Measurements from ENCODE around the gene MORN5.

Gene MORN5

DNA sequence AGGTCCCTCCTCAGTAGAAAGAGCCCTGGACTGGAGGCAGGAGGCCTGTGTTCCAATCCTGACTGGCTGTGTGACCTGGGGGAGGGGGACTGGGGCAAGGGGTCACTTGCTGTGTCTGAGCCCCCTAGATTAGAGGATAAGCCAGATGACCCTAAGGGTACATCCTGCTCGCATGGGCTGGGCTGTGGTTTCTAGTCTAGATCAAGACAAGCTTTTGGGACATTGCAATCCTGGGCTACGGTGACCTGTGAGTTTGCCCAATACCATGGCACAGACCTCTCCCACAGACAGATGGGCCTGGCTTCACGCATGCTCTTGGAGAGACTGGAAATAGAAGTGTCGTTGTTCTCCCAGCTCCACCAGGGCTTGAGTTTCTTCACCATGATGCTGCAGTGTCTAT is 27.2 kb upstream of the MORN5 start:
- in situ Hi-C loops (cut with MboI; ENCODE audit: low sequenced_read_pairs, unreplicated experiment) = no loop called here
- TF ChIP-seq CTCF (IDR thresholded peaks at IDR 0.05; ENCODE audit: borderline replicate concordance, control extremely low read depth, extremely low read depth, insufficient read depth, missing control alignments) = no peak
- no peak for DNase-seq (ENCODE audit: low spot score)

DNA sequence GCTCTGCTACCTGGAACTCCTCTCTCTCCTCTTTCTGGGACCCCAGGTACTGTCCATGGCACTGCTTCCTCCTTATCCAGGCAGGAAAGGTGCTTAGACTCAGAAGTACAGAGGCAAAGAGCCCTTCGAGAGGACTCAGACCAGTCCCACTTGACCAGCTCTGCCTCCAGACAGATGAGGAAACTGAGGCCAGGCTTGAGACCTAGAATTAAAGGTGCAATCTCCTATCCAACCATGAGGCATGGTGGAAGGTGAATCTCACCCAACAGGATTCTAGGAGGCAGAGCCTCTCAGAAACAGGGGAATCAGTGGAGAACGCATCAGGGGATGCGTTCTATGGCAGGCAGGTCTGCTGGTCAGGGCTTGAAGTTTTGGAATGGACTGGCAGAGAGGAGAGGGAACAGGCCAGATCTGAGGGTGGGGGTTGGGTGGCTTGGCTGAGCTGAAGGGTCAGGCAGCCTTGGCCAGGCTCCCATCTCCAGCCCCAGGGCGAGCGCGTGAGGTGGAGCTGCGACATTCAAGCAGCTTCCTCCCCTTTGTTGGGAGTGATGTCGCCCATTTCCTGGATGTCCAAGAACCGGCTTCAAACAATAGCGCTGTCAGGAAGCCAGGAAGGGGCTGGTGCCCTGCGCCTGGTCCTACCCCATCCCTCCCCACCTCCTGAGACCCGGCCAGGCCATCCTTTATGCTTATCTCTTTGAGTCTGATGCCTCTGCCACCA is 26.3 kb upstream of the MORN5 start:
- in situ Hi-C loops (cut with MboI; ENCODE audit: low sequenced_read_pairs, unreplicated experiment) = no loop called here

DNA sequence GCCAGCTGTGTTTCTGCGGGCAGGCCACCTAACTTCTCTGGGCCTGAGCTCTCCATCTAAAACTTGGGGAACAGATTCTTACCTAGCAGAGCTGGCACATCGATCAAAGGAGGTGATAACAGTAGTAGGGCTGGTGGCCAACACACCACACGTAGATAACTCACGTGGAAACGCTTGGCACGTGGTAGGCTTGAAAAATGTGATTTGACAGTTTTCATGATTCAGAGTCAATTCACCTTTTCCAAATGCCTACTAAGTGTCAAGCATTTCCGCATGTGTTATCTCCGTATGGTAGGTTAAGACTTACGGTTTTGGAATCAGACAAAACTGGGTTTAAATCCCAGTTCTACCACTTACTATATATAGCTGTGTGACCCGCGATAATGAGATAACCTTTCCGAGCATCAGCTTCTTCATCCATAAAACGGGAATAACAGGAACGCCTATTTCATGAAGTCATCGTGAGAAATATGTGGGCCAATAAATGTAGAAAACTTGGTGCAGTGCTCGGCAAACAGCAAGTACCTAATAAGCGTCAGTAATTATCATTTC is 25.6 kb upstream of the MORN5 start:
- in situ Hi-C loops (cut with MboI; ENCODE audit: low sequenced_read_pairs, unreplicated experiment) = no loop called here
- no peak for DNase-seq (ENCODE audit: low spot score)
- TF ChIP-seq CTCF (IDR thresholded peaks at IDR 0.05; ENCODE audit: borderline replicate concordance, control extremely low read depth, extremely low read depth, insufficient read depth, missing control alignments) = no peak

More for the DNA sequence above, 26.3 kb upstream of the MORN5 start:
- DNase-seq (ENCODE audit: low spot score) = no peak
- TF ChIP-seq CTCF (IDR thresholded peaks at IDR 0.05; ENCODE audit: borderline replicate concordance, control extremely low read depth, extremely low read depth, insufficient read depth, missing control alignments) = no peak

GRCh38 chr9:122134822-122135528 is 24.7 kb upstream of the MORN5 start:
- in situ Hi-C loops (cut with MboI; ENCODE audit: low sequenced_read_pairs, unreplicated experiment) = no loop called here
- DNase-seq (ENCODE audit: low spot score) = no peak

DNA sequence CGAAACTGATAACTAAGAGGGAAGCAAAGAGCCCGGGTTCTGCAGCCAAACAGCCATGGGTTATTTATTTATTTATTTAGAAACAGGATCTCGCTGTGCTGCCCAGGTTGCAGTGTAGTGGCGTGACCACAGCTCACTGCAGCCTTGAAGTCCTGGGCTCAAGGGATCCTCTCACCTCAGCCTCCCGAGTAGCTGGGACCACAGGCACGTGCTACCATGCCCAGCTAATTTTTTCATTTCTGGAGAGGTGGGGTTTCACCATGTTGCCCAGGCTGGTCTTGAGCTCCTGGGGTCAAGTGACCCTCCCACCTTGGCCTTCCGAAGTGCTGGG is 24.2 kb upstream of the MORN5 start:
- TF ChIP-seq CTCF (IDR thresholded peaks at IDR 0.05; ENCODE audit: borderline replicate concordance, control extremely low read depth, extremely low read depth, insufficient read depth, missing control alignments) = no peak
- no peak for DNase-seq (ENCODE audit: low spot score)
- in situ Hi-C loops (cut with MboI; ENCODE audit: low sequenced_read_pairs, unreplicated experiment) = no loop called here

More at GRCh38 chr9:122134822-122135528, 24.7 kb upstream of the MORN5 start:
- TF ChIP-seq CTCF (IDR thresholded peaks at IDR 0.05; ENCODE audit: borderline replicate concordance, control extremely low read depth, extremely low read depth, insufficient read depth, missing control alignments) = no peak

- in situ Hi-C loops (cut with MboI; ENCODE audit: low sequenced_read_pairs, unreplicated experiment) = no loop called here
- no peak for TF ChIP-seq CTCF (IDR thresholded peaks at IDR 0.05; ENCODE audit: borderline replicate concordance, control extremely low read depth, extremely low read depth, insufficient read depth, missing control alignments)
- DNase-seq (ENCODE audit: low spot score) = no peak
These were observed 21.0 kb upstream of the MORN5 start for GRCh38 chr9:122138560-122139268.
